Heart right ventricle (tissue), 16 donors: Measurements from ENCODE around the gene PIGA. TPM values are rescaled to one million over a fixed set of nuclear protein-coding genes. Genes with fewer than 3 reads are reported as not detected.

Source experiments
- ATAC-seq, 8 donors: fragments of 200-7000 bp; cut with Tn5 transposase; one replicate each; pipeline ENCODE4 v1.9.1; 2020; ENCODE audit warnings: mild to moderate bottlenecking in 8 of 8, moderate library complexity in 8 of 8, moderate number of reproducible peaks in 1 of 8
- DNase-seq, 2 donors: peaks; one replicate each; pipeline ENCODE4 v3.0.0-alpha.2; 2020
- H3K27ac ChIP-seq, 10 donors: fragments of 200-600 bp; sonication (generic) in 2 of 10; one replicate each; pipeline versions ENCODE4 v1.5.0 to v1.8.0; 2020 to 2022; ENCODE audit warnings: mild to moderate bottlenecking in 3 of 10
- H3K27me3 ChIP-seq, 7 donors: fragments of 200-600 bp; one replicate each; pipeline ENCODE4 v1.8.0; 2021 to 2022; ENCODE audit warnings: mild to moderate bottlenecking in 2 of 7
- H3K36me3 ChIP-seq, 9 donors: fragments of 200-600 bp; sonication (generic) in 1 of 9; one replicate each; pipeline versions ENCODE4 v1.5.0 to v1.8.0; 2020 to 2022; ENCODE audit warnings: mild to moderate bottlenecking in 2 of 9
- H3K4me1 ChIP-seq, 9 donors: fragments of 200-600 bp; sonication (generic) in 1 of 9; one replicate each; pipeline versions ENCODE4 v1.5.0 to v1.8.0; 2020 to 2022; ENCODE audit warnings: mild to moderate bottlenecking in 4 of 9
- H3K4me3 ChIP-seq, 10 donors: fragments of 200-600 bp; sonication (generic) in 2 of 10; one replicate each; pipeline versions ENCODE4 v1.5.0 to v1.8.0; 2020 to 2022; ENCODE audit warnings: mild to moderate bottlenecking in 7 of 10, moderate library complexity in 2 of 10
- H3K9me3 ChIP-seq, 11 donors: fragments of 200-600 bp in 10 of 11; sonication (generic) in 2 of 11; one replicate each; pipeline versions ENCODE4 v1.5.0 to v1.8.0; 2013 to 2022; ENCODE audit warnings: mild to moderate bottlenecking in 2 of 11, control low read depth in 1 of 11, moderate library complexity in 1 of 11
- CTCF ChIP-seq, 9 donors: fragments of 200-600 bp; sonication (generic) in 2 of 9; IDR thresholded peaks; one replicate each; pipeline versions ENCODE4 v1.5.0 to v1.8.0; 2021 to 2022; ENCODE audit warnings: antibody characterized with exemption in 9 of 9, mild to moderate bottlenecking in 5 of 9, moderate library complexity in 1 of 9
- WGBS, 2 donors: extraction: QIAGEN DNeasy Blood & Tissue Kit; methylation state at CpG; one replicate each; pipeline ENCODE4 v1.1.7; 2013; ENCODE audit warnings: inconsistent platforms in 1 of 2; 5-methylcytosine and 5-hydroxymethylcytosine counted together
- intact Hi-C, 10 donors: fragments of 100-400 bp; cut with DNase I; formaldehyde crosslinking; loops; one replicate each; pipeline versions ENCODE4 v1.11.1 to v1.14.2; 2022
- polyA plus RNA-seq, 2 donors: library from polyadenylated mRNA; stranded (reverse); fragments of 200-250 nt; gene quantifications; one replicate each; pipeline ENCODE4 v1.2.3, GENCODE V29; 2013
- total RNA-seq, 10 donors: library from RNA; stranded (reverse); fragmentation: NEBNext Ultra II Directional in 3 of 10; extraction: Animal tissue kit (Norgen Biotek cat#: 25700) in 3 of 10; gene quantifications; one replicate each; pipeline versions ENCODE4 v1.2.1 to v1.2.4, GENCODE V29; 2021 to 2023
- donor health status: Arrhythmogenic right ventricular cardiomyopathy.
- donor health status: ischemic (EF 13 %, LVEDD 7.1; RV severe dilation, severe dysfunction).
- donor health status: healthy with polysubstance abuse.
- donor health status: DM: no; HTN: yes; CAD: no.
- donor health status: DM: no; HTN: no; CAD: no.
- donor health status: ischemic (EF 25% LVEDD 6.9; RV normal size, moderate dysfunction).
- donor health status: ischemic (EF 25% LVEDD 5.7; RV mildly dilated, moderate dysfunction).
- donor health status: healthy.
- donor health status: DM: yes; HTN: yes; CAD: no.
- donor health status: Ischemic cardiomyopathy.
- donor health status: ischemic (EF 35%, LVEDD 5.7; RV mildly dilated, moderate dysfunction).
- donor health status: nonischemic (EF 11% LVEDD 7.7; RV severe dilation, severe dysfunction).
- donor health status: DM: yes; HTN: yes; CAD: no.
- donor health status: PGD.
- donor health status: ischemic (EF 29% LVEDD 5.4; RV normal size, mild dysfunction).
- donor health status: nonischemic (EF 23%, LVEDD 6.1; RV moderate dilation, normal function).

The PIGA gene
- total and polyA plus RNA-seq, 12 donors: 3.1 to 7.3 (median 4.9) TPM

- WGBS, 2 donors: 82 to 86% methylated on average over 3 of the region's 3 CpGs
- H3K27ac ChIP-seq: no peak overlapping the region
- no peak for DNase-seq
These were observed 38.7 kb upstream of the PIGA start for GRCh38 chrX:15373976-15374375.

GRCh38 chrX:15366506-15367352 lies 31.4 kb upstream of the PIGA start:
- no peaks in the 10 kb centered on the region for H3K36me3 ChIP-seq
- H3K4me3 ChIP-seq: no peak overlapping the region
- DNase-seq (no peak), ATAC-seq (no peak)
- no peaks in the 10 kb centered on the region for H3K9me3 ChIP-seq
- 75 to 76% methylated on average over 9 of the region's 9 CpGs for WGBS, 2 donors
- no peak for TF ChIP-seq CTCF (IDR thresholded peaks at IDR 0.05)
- H3K4me1 ChIP-seq: peaks cover 0 to 5% (median 0%) of the 10 kb centered on the region in 9 donors
- H3K27ac ChIP-seq: no peak overlapping the region
- intact Hi-C loops: no loop called here
- peaks cover 0 to 22% (median 0%) of the 10 kb centered on the region in 7 donors for H3K27me3 ChIP-seq

More at GRCh38 chrX:15373976-15374375, 38.7 kb upstream of the PIGA start:
- no peak overlapping the region for H3K4me3 ChIP-seq
- H3K9me3 ChIP-seq: peaks cover 0 to 5% (median 0%) of the 10 kb centered on the region in 11 donors
- no peak for ATAC-seq
- intact Hi-C loops: no loop called here
- no peak for TF ChIP-seq CTCF (IDR thresholded peaks at IDR 0.05)
- H3K27me3 ChIP-seq: peaks cover 0 to 34% (median 0%) of the 10 kb centered on the region in 7 donors
- H3K36me3 ChIP-seq: no peaks in the 10 kb centered on the region
- no peaks in the 10 kb centered on the region for H3K4me1 ChIP-seq

GRCh38 chrX:15359701-15360100 lies 24.4 kb upstream of the PIGA start:
- Histone ChIP-seq H3K36me3 (no peaks in the 10 kb centered on the region), H3K4me3 (no peak overlapping the region), H3K9me3 (no peaks in the 10 kb centered on the region), H3K4me1 (peaks cover 0 to 6% (median 0%) of the 10 kb centered on the region in 9 donors), H3K27ac (no peak overlapping the region), H3K27me3 (peaks cover 0 to 26% (median 0%) of the 10 kb centered on the region in 7 donors)
- TF ChIP-seq CTCF (IDR thresholded peaks at IDR 0.05): no peak
- ATAC-seq (no peak), DNase-seq (no peak)
- intact Hi-C loops: loop anchor here in 2 of 10 donors (10.0 kb wide), 2 partner anchors 55 to 95 kb away; no protein-coding TSS in a partner anchor
- WGBS, 2 donors: 68 to 74% methylated on average over 2 of the region's 2 CpGs

GRCh38 chrX:15358533-15358932 lies 23.2 kb upstream of the PIGA start:
- DNase-seq: no peak
- H3K27me3 ChIP-seq: peaks cover 0 to 26% (median 0%) of the 10 kb centered on the region in 7 donors
- no peak overlapping the region for H3K4me3 ChIP-seq
- TF ChIP-seq CTCF (IDR thresholded peaks at IDR 0.05): no peak
- no peaks in the 10 kb centered on the region for H3K36me3 ChIP-seq
- intact Hi-C loops: loop anchor here in 2 of 10 donors (10.0 kb wide), 2 partner anchors 56 to 96 kb away; no protein-coding TSS in a partner anchor
- ATAC-seq: no peak
- H3K4me1 ChIP-seq: peaks cover 0 to 6% (median 0%) of the 10 kb centered on the region in 9 donors
- no peak overlapping the region for H3K27ac ChIP-seq
- no peaks in the 10 kb centered on the region for H3K9me3 ChIP-seq
- WGBS, 2 donors: 86 to 93% methylated on average over 2 of the region's 2 CpGs
